Trophoblast cell (in vitro differentiated cells and primary cell): ENCODE results near the gene LGR5.

ENCODE experiments used
- DNase-seq, 2 donors: peaks; one replicate each; pipeline ENCODE4 v3.0.0-alpha.2; 2016
- H2AFZ ChIP-seq: 2 replicates; pipeline ENCODE4 v1.6.1; 2013; ENCODE audit warnings: low read length, moderate library complexity, mild to moderate bottlenecking; ENCODE audit not compliant: insufficient read depth, poor library complexity
- H2AK5ac ChIP-seq: 2 replicates; pipeline ENCODE4 v1.6.1; 2013; ENCODE audit warnings: mild to moderate bottlenecking, low read length
- H2BK120ac ChIP-seq: 2 replicates; pipeline ENCODE4 v1.6.1; 2013; ENCODE audit warnings: low read length, mild to moderate bottlenecking, moderate library complexity; ENCODE audit not compliant: insufficient read depth, poor library complexity
- H2BK12ac ChIP-seq: 2 replicates; pipeline ENCODE4 v1.6.1; 2013; ENCODE audit warnings: mild to moderate bottlenecking, low read length, moderate library complexity
- H2BK5ac ChIP-seq: 2 replicates; pipeline ENCODE4 v1.6.1; 2013; ENCODE audit warnings: low read length, low read depth, moderate library complexity, mild to moderate bottlenecking; ENCODE audit not compliant: poor library complexity
- H3K14ac ChIP-seq: 2 replicates; pipeline ENCODE4 v1.6.1; 2013; ENCODE audit warnings: mild to moderate bottlenecking, low read length
- H3K18ac ChIP-seq: 2 replicates; pipeline ENCODE4 v1.6.1; 2013; ENCODE audit warnings: mild to moderate bottlenecking, low read length
- H3K23ac ChIP-seq: 2 replicates; pipeline ENCODE4 v1.6.1; 2013; ENCODE audit warnings: low read length
- H3K27ac ChIP-seq: 2 replicates; pipeline ENCODE4 v1.5.1; 2013; ENCODE audit warnings: low read depth, mild to moderate bottlenecking, inconsistent platforms, low read length, moderate library complexity
- H3K27me3 ChIP-seq: 2 replicates; pipeline ENCODE4 v1.6.1; 2013; ENCODE audit warnings: inconsistent platforms, mild to moderate bottlenecking, low read length, moderate library complexity; ENCODE audit not compliant: insufficient read depth
- H3K36me3 ChIP-seq, 2 experiments: 1 replicate in 1 of 2; 2 replicates in 1 of 2; pipeline ENCODE4 v1.6.1; 2013; ENCODE audit warnings: low read length in 2 of 2, mild to moderate bottlenecking in 2 of 2, moderate library complexity in 1 of 2; ENCODE audit not compliant: insufficient read depth in 2 of 2, control insufficient read depth in 1 of 2
- H3K4ac ChIP-seq: 2 replicates; pipeline ENCODE4 v1.6.1; 2013; ENCODE audit warnings: low read depth, mild to moderate bottlenecking, low read length, moderate library complexity
- H3K4me1 ChIP-seq, 2 experiments: 1 replicate in 1 of 2; 2 replicates in 1 of 2; pipeline ENCODE4 v1.6.1; 2013; ENCODE audit warnings: low read length in 2 of 2, mild to moderate bottlenecking in 2 of 2, moderate library complexity in 1 of 2; ENCODE audit not compliant: insufficient read depth in 2 of 2, control insufficient read depth in 1 of 2
- H3K4me2 ChIP-seq: 2 replicates; pipeline ENCODE4 v1.6.1; 2013; ENCODE audit warnings: inconsistent platforms, mild to moderate bottlenecking, low read length, moderate library complexity
- H3K4me3 ChIP-seq: 2 replicates; pipeline ENCODE4 v1.5.1; 2013; ENCODE audit warnings: mild to moderate bottlenecking, low read depth, low read length, inconsistent platforms
- H3K79me1 ChIP-seq: one replicate; pipeline ENCODE4 v1.6.1; 2013; ENCODE audit warnings: low read length
- H3K79me2 ChIP-seq: 2 replicates; pipeline ENCODE4 v1.6.1; 2013; ENCODE audit warnings: low read length, mild to moderate bottlenecking; ENCODE audit not compliant: control insufficient read depth, insufficient read depth, poor library complexity
- H3K9ac ChIP-seq: 2 replicates; pipeline ENCODE4 v1.6.1; 2013; ENCODE audit warnings: mild to moderate bottlenecking, low read length
- H3K9me3 ChIP-seq: 2 replicates; pipeline ENCODE4 v1.6.1; 2013; ENCODE audit warnings: low read depth, mild to moderate bottlenecking, control low read depth, inconsistent platforms, low read length; ENCODE audit not compliant: insufficient read depth
- H4K12ac ChIP-seq: 2 replicates; pipeline ENCODE4 v1.6.1; 2013; ENCODE audit warnings: low read depth, mild to moderate bottlenecking, low read length, moderate library complexity
- H4K8ac ChIP-seq: 2 replicates; pipeline ENCODE4 v1.6.1; 2013; ENCODE audit warnings: low read depth, mild to moderate bottlenecking, low read length, moderate library complexity
- H4K91ac ChIP-seq: one replicate; pipeline ENCODE4 v1.6.1; 2013; ENCODE audit warnings: low read depth, mild to moderate bottlenecking, low read length, moderate library complexity
- WGBS: extraction: QIAGEN DNeasy Blood & Tissue Kit; methylation state at CpG from one replicate; pipeline ENCODE4 v1.1.7; 2013; ENCODE audit warnings: missing lambda C conversion rate; ENCODE audit not compliant: insufficient read length, insufficient coverage; ENCODE audit errors: extremely low coverage; 5-methylcytosine and 5-hydroxymethylcytosine counted together

LGR5 gene

DNA sequence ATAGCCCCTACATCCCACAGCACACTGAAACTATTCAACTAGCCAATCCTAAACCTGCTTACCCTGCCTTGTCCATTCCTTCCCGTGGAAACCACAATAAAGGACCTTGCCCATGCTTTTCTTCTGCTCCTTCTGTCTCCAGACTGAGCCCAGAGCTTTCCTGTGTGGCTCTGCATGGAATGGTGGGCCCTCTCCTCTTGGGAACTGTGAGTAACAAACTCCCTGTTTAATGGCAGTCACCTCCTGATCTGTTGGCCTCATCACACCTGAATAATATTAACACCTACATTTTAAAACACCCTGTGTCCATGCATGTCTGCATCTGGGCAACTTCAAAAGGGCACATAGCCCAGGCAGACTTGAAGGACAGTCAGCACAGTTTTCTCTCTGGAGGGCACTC is 12.4 kb downstream of the LGR5 start:
- H4K8ac ChIP-seq: no peak overlapping the region
- no peak overlapping the region for H4K12ac ChIP-seq
- H3K4me1 ChIP-seq: no peaks in the 10 kb centered on the region
- no peak overlapping the region for H3K23ac ChIP-seq
- H3K4me3 ChIP-seq: no peak overlapping the region
- no peaks in the 10 kb centered on the region for H3K79me1 ChIP-seq
- no peak overlapping the region for H2BK5ac ChIP-seq
- no peak overlapping the region for H2AFZ ChIP-seq
- H3K36me3 ChIP-seq: no peaks in the 10 kb centered on the region
- no peak overlapping the region for H4K91ac ChIP-seq
- H3K9me3 ChIP-seq: no peaks in the 10 kb centered on the region
- H3K79me2 ChIP-seq: no peaks in the 10 kb centered on the region
- no peak overlapping the region for H3K9ac ChIP-seq
- no peak overlapping the region for H3K18ac ChIP-seq
- WGBS: no CpG with 5 or more reads among the region's 1 CpG
- no peak overlapping the region for H2BK120ac ChIP-seq
- no peak for DNase-seq
- no peak overlapping the region for H3K27ac ChIP-seq
- no peak overlapping the region for H3K14ac ChIP-seq
- no peak overlapping the region for H2BK12ac ChIP-seq
- H3K27me3 ChIP-seq: no peaks in the 10 kb centered on the region
- H3K4me2 ChIP-seq: no peak overlapping the region
- no peak overlapping the region for H2AK5ac ChIP-seq
- no peak overlapping the region for H3K4ac ChIP-seq

DNA sequence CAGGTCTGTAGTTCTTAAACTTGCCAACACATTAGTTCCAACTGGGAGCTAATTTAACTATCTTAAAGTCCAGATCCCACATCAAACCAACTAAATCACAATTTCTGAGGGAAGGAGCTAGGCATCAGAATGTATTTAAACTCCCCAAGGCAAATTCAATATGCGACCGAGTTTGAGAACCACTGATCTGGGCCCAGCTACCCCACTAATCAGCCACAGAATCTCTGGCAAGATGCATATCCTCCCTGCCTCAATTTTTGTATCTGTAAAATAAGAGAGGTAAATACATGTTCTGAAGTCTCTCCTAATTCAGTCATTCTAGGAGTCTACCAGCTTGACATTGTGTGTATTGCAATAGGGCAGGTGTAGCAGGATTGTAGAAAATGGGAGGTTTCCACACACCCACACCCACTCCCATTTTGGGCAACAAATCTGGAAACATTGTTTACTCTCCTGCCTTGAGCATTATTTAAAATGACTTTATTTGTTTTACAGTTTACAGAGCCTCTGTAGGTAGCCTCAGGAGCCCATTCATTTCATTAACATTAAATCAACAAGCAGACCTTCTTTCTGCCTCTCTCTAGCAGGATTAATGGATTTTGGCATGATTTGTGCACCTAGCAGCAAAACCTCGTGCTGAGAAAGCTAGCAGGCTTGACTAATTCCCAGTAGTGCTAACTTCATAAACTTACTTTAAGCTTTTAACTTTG is 15.6 kb downstream of the LGR5 start:
- no CpG with 5 or more reads among the region's 3 CpGs for WGBS
- Histone ChIP-seq H2AK5ac (no peak overlapping the region), H3K4me3 (no peak overlapping the region), H4K12ac (no peak overlapping the region), H2BK5ac (no peak overlapping the region), H3K23ac (no peak overlapping the region), H3K14ac (no peak overlapping the region), H3K4me2 (no peak overlapping the region), H3K79me2 (no peaks in the 10 kb centered on the region), H2BK120ac (no peak overlapping the region), H2AFZ (no peak overlapping the region), H3K79me1 (no peaks in the 10 kb centered on the region), H3K4ac (no peak overlapping the region), H3K4me1 (no peaks in the 10 kb centered on the region), H3K18ac (no peak overlapping the region), H4K91ac (no peak overlapping the region), H3K9ac (no peak overlapping the region), H3K9me3 (no peaks in the 10 kb centered on the region), H3K27me3 (no peaks in the 10 kb centered on the region), H3K36me3 (no peaks in the 10 kb centered on the region), H2BK12ac (no peak overlapping the region), H3K27ac (no peak overlapping the region), H4K8ac (no peak overlapping the region)
- no peak for DNase-seq

DNA sequence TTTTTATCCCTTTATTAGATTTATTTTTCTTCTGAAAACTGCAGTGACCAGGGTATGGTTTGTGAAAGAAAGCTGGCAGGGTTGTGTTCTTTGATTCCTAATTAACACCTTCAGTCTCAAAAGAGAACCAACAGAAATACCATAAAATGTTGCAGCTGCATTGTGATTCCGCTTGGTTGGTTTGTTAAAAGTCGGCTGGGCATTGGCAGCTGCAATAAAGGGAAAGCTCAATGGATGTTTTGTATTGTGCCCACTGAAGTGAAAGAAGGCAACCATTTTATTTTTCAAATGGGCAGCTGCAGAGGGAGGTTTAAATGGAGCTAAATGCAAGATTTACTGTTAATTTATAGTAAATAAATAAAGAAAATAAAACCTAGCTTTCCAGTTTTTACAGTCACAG is 16.7 kb downstream of the LGR5 start:
- no peak overlapping the region for H4K8ac ChIP-seq
- no peak overlapping the region for H3K18ac ChIP-seq
- DNase-seq: no peak

DNA sequence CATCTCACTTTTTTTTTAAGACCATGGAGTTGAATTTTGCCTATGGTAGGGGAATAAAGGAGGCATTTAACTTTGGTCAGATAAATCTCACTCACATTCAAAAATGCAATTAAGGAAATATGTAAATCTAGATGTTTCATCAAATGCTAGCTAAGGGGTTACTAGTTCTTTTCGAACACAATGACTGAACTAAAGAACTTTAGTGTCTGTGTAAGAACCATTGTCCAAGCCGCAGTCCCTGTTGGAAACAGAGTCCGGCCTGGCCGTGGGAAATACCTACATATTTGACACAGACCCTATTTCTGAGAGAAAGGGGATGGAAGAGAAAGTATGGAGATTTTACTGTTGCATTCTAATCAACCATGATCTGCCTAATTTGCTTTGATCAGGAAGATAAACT is 17.4 kb downstream of the LGR5 start:
- H2AFZ ChIP-seq: no peak overlapping the region
- no peak overlapping the region for H3K18ac ChIP-seq
- H3K14ac ChIP-seq: no peak overlapping the region
- H2AK5ac ChIP-seq: no peak overlapping the region
- H3K4me2 ChIP-seq: no peak overlapping the region
- no peak overlapping the region for H3K9ac ChIP-seq
- DNase-seq: no peak
- H2BK5ac ChIP-seq: no peak overlapping the region
- H3K27me3 ChIP-seq: no peaks in the 10 kb centered on the region
- H3K79me1 ChIP-seq: no peaks in the 10 kb centered on the region
- no peak overlapping the region for H4K12ac ChIP-seq
- no peak overlapping the region for H2BK120ac ChIP-seq
- H2BK12ac ChIP-seq: no peak overlapping the region
- H4K8ac ChIP-seq: no peak overlapping the region
- no peak overlapping the region for H4K91ac ChIP-seq
- no CpG with 5 or more reads among the region's 4 CpGs for WGBS
- no peak overlapping the region for H3K23ac ChIP-seq
- H3K36me3 ChIP-seq: no peaks in the 10 kb centered on the region
- H3K79me2 ChIP-seq: no peaks in the 10 kb centered on the region
- H3K4ac ChIP-seq: no peak overlapping the region
- H3K4me3 ChIP-seq: no peak overlapping the region
- no peaks in the 10 kb centered on the region for H3K4me1 ChIP-seq
- H3K9me3 ChIP-seq: no peaks in the 10 kb centered on the region
- no peak overlapping the region for H3K27ac ChIP-seq

More for the DNA sequence above, 16.7 kb downstream of the LGR5 start:
- Histone ChIP-seq H3K36me3 (no peaks in the 10 kb centered on the region), H2AFZ (no peak overlapping the region), H3K27me3 (no peaks in the 10 kb centered on the region), H4K91ac (no peak overlapping the region), H3K9ac (no peak overlapping the region), H2BK12ac (no peak overlapping the region), H2BK120ac (no peak overlapping the region), H3K4ac (no peak overlapping the region), H3K4me1 (no peaks in the 10 kb centered on the region), H3K79me1 (no peaks in the 10 kb centered on the region), H3K27ac (no peak overlapping the region), H2BK5ac (no peak overlapping the region), H3K9me3 (no peaks in the 10 kb centered on the region), H3K4me3 (no peak overlapping the region), H3K23ac (no peak overlapping the region), H3K79me2 (no peaks in the 10 kb centered on the region), H2AK5ac (no peak overlapping the region), H4K12ac (no peak overlapping the region), H3K14ac (no peak overlapping the region), H3K4me2 (no peak overlapping the region)
- no CpG with 5 or more reads among the region's 2 CpGs for WGBS
